Measurements from ENCODE around the gene RGMA.
A peak's percentile ranks its signal among the peaks of the same experiment; 100 is the strongest.
"Not testable (repeated sequence)": the region's sequence is repeated elsewhere in the genome, so short reads cannot be mapped to it uniquely, and the experiment has no call there.

RGMA gene

DNA sequence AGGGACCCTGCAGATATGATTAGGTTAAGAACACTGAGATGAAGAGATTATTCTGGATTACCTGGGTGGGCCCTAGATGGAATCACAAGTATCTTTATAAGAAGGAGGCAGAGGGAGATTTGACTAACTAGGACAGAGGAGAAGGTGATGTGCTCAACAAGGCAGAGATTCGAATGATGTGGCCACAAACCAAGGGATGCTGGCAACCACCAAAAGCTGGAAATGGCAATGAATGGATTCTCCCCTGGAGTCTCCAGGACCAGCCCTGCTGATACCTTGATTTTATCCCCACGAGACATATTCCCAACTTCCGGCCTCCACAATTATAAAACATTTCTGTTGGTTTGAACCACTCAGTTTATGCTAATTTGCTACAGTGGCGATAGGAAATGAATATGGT lies 42.9 kb downstream of the RGMA start:
- no peak for DNase-seq

GRCh38 chr15:93045191-93045785 lies 43.7 kb downstream of the RGMA start:
- no peak for DNase-seq

GRCh38 chr15:93044301-93045190 lies 44.5 kb downstream of the RGMA start:
- DNase-seq = no peak

GRCh38 chr15:93043621-93044300 lies 45.2 kb downstream of the RGMA start:
- no peak for DNase-seq

- DNase-seq = no peak
Observed at GRCh38 chr15:93042691-93043378, 46.2 kb downstream of the RGMA start.

DNA sequence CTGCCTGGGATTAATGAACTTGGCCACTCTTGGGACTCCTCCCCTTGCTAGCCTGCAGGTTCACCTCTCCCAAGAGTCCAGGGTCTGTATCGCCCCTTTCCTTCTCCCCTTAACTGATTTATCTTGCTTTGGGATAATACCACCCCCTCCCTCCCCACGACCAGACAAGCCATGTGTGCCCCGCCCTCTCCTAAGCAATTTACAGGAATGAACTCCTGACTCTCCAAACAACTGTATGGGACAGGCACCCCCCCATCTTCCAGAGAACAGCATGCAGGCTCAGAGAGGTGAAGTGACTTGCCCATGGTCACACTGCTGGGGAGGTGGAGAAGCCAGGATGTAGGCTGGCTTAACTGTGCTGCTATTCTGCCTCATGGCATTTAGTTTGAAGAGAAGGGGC lies 46.8 kb downstream of the RGMA start:
- no peak for DNase-seq

GRCh38 chr15:93041159-93041547 lies 47.9 kb downstream of the RGMA start:
- no peak for DNase-seq

GRCh38 chr15:93040288-93041158 lies 48.5 kb downstream of the RGMA start:
- no peak for DNase-seq

DNA sequence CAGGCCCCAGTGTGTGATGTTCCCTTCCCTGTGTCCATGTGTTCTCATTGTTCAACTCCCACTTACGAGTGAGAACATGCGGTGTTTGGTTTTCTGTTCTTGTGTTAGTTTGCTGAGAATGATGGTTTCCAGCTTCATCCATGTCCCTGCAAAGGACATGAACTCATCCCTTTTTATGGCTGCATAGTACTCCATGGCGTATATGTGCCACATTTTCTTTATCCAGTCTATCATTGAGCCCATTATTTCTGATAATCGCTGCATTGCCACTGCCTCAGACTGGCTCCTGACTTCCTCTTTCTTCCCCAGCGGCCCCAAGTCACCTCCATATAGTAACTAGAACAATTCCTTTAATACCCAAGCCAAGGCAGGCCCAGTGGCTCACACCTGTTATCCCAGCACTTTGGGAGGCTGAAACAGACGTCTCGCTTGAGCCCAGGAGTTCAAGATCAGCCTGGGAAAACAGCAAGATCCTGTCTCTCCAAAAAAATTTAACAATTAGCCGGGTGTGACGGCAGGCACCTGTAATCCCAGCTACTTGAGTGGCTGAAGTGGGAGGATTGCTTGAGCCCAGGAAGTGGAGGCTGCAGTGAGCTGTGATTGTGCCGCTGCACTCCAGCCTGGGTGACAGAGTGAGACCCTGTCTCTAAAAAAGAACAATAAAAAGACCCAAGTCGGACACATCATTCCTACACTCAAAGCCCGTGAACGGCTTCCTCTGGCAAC lies 49.3 kb downstream of the RGMA start:
- DNase-seq = not testable (repeated sequence)

- DNase-seq = no peak
Observed at GRCh38 chr15:93037820-93038705, 50.9 kb downstream of the RGMA start.

- DNase-seq = no peak
Observed at GRCh38 chr15:93036951-93037819, 51.8 kb downstream of the RGMA start.

- peak in 1 of 2 experiments; percentile 47 for DNase-seq
Observed at GRCh38 chr15:93035953-93036810, 52.8 kb downstream of the RGMA start.

DNA sequence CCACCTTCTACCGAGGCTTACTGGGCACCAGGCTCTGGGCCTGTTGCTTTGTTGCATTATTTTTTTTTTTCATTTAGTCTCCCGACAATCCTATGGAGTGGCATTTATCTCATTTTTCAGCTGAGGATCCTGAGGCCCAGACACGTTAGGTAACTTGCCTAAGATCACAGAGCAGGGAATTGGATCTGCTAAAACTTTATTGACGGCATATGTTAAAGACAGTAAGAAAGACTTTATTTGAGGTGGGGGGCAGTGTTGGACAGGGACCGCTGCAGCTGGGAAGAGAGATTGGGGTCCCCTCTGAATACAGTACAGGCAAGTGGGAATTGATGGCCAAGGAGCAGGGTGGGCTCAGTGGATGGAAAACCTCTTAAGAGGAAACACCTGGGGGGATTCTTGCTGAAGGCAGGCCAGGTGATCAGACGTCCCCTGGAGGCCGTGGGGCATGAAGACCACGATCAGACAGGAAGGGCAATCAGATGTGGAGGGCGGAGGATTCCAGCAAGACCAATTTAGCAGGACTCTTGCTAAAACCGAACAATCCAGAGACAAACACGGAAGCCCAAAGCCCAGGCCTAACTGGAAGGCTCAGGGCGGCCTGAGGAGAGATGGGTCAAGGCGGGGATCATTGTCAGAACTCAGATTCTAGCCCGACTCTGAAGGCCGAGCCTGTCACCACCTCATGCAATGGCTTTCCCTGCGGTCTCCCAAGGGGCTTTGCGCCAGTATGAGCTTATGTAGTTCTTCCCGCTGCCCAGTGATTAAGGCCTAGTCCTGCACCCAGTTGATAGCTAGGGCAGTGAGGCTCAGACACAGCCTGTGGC lies 53.7 kb downstream of the RGMA start:
- no peak for DNase-seq

GRCh38 chr15:93034512-93034911 lies 54.5 kb downstream of the RGMA start:
- DNase-seq = no peak

DNA sequence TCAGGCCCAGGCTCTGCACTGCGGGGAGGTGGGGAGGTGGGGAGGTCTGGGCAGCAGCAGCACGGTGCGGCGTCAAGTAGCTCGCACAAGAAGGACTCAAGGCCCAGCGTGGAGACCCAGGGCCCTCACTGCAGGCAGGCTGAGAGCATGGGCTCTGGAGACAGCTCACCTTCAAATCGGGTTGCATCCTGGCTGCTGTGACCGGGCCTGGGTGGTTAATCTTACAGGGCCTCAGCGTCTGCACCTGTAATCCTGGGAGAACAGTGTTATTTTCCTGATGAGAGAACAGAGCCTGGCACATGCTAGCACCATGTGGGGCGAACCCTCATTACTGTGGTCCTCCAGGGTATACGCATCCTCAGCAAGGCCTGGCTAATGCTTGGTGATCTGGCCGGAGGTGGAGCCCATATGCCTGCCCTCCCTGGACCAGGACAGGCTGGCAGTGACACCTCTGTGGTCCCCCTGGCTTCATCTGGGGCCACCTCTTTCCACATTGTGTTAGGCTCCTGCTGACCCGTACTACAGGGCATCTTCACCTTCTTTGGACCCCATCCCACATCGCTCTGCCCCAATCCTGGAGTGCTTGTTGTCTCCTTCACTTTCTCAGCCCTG lies 55.5 kb downstream of the RGMA start:
- DNase-seq = no peak

GRCh38 chr15:93032515-93033206 lies 56.4 kb downstream of the RGMA start:
- DNase-seq = not testable (repeated sequence)
